NCI-H1436 (cell line): ENCODE measurements around the gene ETV2.
"Not testable (repeated sequence)": the region's sequence is repeated elsewhere in the genome, so short reads cannot be mapped to it uniquely, and the experiment has no call there.

Experiments used
- DNase-seq: peaks from one replicate; lab custom pipeline; 2025; lab: John Stamatoyannopoulos, UW

Gene ETV2

GRCh38 chr19:35628565-35629331, 12.8 kb upstream of the ETV2 start, which contains the start of gene RBM42:
Gene RBM42, plus strand, starts transcription at chr19:35629036. Its CDS starts 118 bp downstream, at chr19:35629154.
- peak; percentile 98 for DNase-seq

GRCh38 chr19:35629332-35629633, 12.3 kb upstream of the ETV2 start:
- DNase-seq: no peak

GRCh38 chr19:35633727-35634440, 7.7 kb upstream of the ETV2 start:
- no peak for DNase-seq

- no peak for DNase-seq
Observed at GRCh38 chr19:35636651-35637050, 4.9 kb upstream of the ETV2 start.

- no peak for DNase-seq
Observed at GRCh38 chr19:35637165-35637564, 4.4 kb upstream of the ETV2 start.

GRCh38 chr19:35639321-35639639, 2.3 kb upstream of the ETV2 start:
- DNase-seq: no peak

GRCh38 chr19:35639863-35640262, 1.7 kb upstream of the ETV2 start:
- no peak for DNase-seq

- DNase-seq: no peak
Observed at GRCh38 chr19:35642312-35642711, 767 bp downstream of the ETV2 start.

GRCh38 chr19:35642798-35643254, 1.3 kb downstream of the ETV2 start:
- no peak for DNase-seq

GRCh38 chr19:35643255-35644205, 2.0 kb downstream of the ETV2 start:
- peak; percentile 87 for DNase-seq

- DNase-seq: peak; percentile 93
Observed at GRCh38 chr19:35644206-35644986, 2.9 kb downstream of the ETV2 start.

GRCh38 chr19:35644987-35645679, 3.6 kb downstream of the ETV2 start:
- DNase-seq: peak; percentile 71

- no peak for DNase-seq
Observed at GRCh38 chr19:35645680-35646511, 4.4 kb downstream of the ETV2 start.

GRCh38 chr19:35648017-35648961, 6.7 kb downstream of the ETV2 start, which contains the start of gene COX6B1:
Gene COX6B1, plus strand, starts transcription at chr19:35648323. Its CDS starts 2,921 bp downstream, at chr19:35651244.
- DNase-seq: peak; percentile 95

GRCh38 chr19:35650581-35650980, 9.0 kb downstream of the ETV2 start:
- DNase-seq: no peak

GRCh38 chr19:35654828-35655227, 13.3 kb downstream of the ETV2 start:
- not testable (repeated sequence) for DNase-seq

GRCh38 chr19:35655600-35655999, 14.1 kb downstream of the ETV2 start:
- DNase-seq: no peak

GRCh38 chr19:35656700-35657099, 15.2 kb downstream of the ETV2 start:
- DNase-seq: no peak
